HepG2 (cell line): Measurements from ENCODE around the gene NSFL1C. TPM values are rescaled to one million over a fixed set of nuclear protein-coding genes. Genes with fewer than 3 reads are reported as not detected.
A peak's percentile ranks its signal among the peaks of the same experiment; 100 is the strongest.

Experiments
- ASH2L ChIP-seq: fragments of 300-600, 200-600 bp; sonication (generic); IDR thresholded peaks from 2 replicates; pipeline ENCODE4 v1.7.0; 2017; ENCODE audit warnings: low read depth, mild to moderate bottlenecking, moderate library complexity, mixed read lengths, low read length; ENCODE audit not compliant: insufficient read length
- ATF6 ChIP-seq: sonication (generic); formaldehyde crosslinking; conservative IDR thresholded peaks from 2 replicates; pipeline ENCODE4 v1.4.0; 2020; ENCODE audit warnings: missing genetic modification reagents
- BHLHE40 ChIP-seq: IDR thresholded peaks from 2 replicates; pipeline ENCODE4 v1.6.1; 2011; ENCODE audit warnings: low read length, improper control_type of control experiment
- CENPT ChIP-seq: sonication (generic); formaldehyde crosslinking; IDR thresholded peaks from 2 replicates; pipeline ENCODE4 v1.8.0; 2022; ENCODE audit warnings: low read depth, mild to moderate bottlenecking, moderate library complexity, missing genetic modification reagents
- ELF4 ChIP-seq: sonication (generic); formaldehyde crosslinking; IDR thresholded peaks from 2 replicates; pipeline ENCODE4 v1.5.0; 2020; ENCODE audit warnings: missing genetic modification reagents, mild to moderate bottlenecking, moderate library complexity, borderline replicate concordance
- GMEB1 ChIP-seq: sonication (generic); formaldehyde crosslinking; IDR thresholded peaks from 2 replicates; pipeline ENCODE4 v1.5.1; 2020; ENCODE audit warnings: missing genetic modification reagents, mild to moderate bottlenecking, borderline replicate concordance
- JUN ChIP-seq: sonication (generic); formaldehyde crosslinking; IDR thresholded peaks from 2 replicates; pipeline ENCODE4 v1.4.0; 2020; ENCODE audit warnings: mild to moderate bottlenecking, missing genetic modification reagents
- LBX2 ChIP-seq: sonication (generic); formaldehyde crosslinking; IDR thresholded peaks from 2 replicates; pipeline ENCODE4 v1.5.0; 2020; ENCODE audit warnings: missing genetic modification reagents, mild to moderate bottlenecking, borderline replicate concordance
- MAX ChIP-seq: IDR thresholded peaks from 2 replicates; pipeline ENCODE4 v1.6.1; 2012; ENCODE audit warnings: inconsistent platforms
- MBNL3 ChIP-seq: fragments of 250-450 bp; sonication (Bioruptor Pico); conservative IDR thresholded peaks from 2 replicates; pipeline ENCODE4 v1.8.0; 2022; ENCODE audit warnings: mild to moderate bottlenecking, inconsistent platforms
- MIER3 ChIP-seq: IDR thresholded peaks from 2 replicates; pipeline ENCODE4 v1.6.1; 2016; ENCODE audit warnings: missing compliant biosample characterization, borderline replicate concordance
- MYPOP ChIP-seq: sonication (generic); formaldehyde crosslinking; IDR thresholded peaks from 2 replicates; pipeline ENCODE4 v1.8.1; 2023; ENCODE audit warnings: mild to moderate bottlenecking, moderate library complexity, missing genetic modification reagents
- PAF1 ChIP-seq: IDR thresholded peaks from 2 replicates; pipeline ENCODE4 v1.6.1; 2016; ENCODE audit warnings: missing genetic modification reagents, missing compliant biosample characterization
- POLR2AphosphoS2 ChIP-seq: IDR thresholded peaks from 2 replicates; pipeline ENCODE4 v1.6.1; 2011; ENCODE audit warnings: low read depth, low read length, improper control_type of control experiment
- RAD51 ChIP-seq: fragments of 450-650 bp; IDR thresholded peaks from 2 replicates; pipeline ENCODE4 v1.6.1; 2016; ENCODE audit warnings: borderline replicate concordance
- RFX5 ChIP-seq: IDR thresholded peaks from 2 replicates; pipeline ENCODE4 v1.6.1; 2011; ENCODE audit warnings: low read depth, low read length, improper control_type of control experiment
- SRF ChIP-seq: IDR thresholded peaks from 2 replicates; pipeline ENCODE4 v1.6.1; 2011; ENCODE audit warnings: mild to moderate bottlenecking, low read depth, low read length, moderate library complexity
- STAT5B ChIP-seq: sonication (generic); formaldehyde crosslinking; IDR thresholded peaks from 2 replicates; pipeline ENCODE4 v1.4.0; 2020; ENCODE audit warnings: missing genetic modification reagents
- ZBTB4 ChIP-seq: sonication (generic); formaldehyde crosslinking; IDR thresholded peaks from 2 replicates; pipeline ENCODE4 v1.4.0; 2020; ENCODE audit warnings: missing genetic modification reagents, mild to moderate bottlenecking, borderline replicate concordance
- ZNF720 ChIP-seq: sonication (generic); formaldehyde crosslinking; IDR thresholded peaks from 2 replicates; pipeline ENCODE4 v1.4.0; 2020; ENCODE audit warnings: missing genetic modification reagents
- polyA plus RNA-seq, 8 experiments: library from polyadenylated mRNA; depleted of rRNA in 3 of 8; stranded (reverse) in 7 of 8; unstranded in 1 of 8; fragments of >200 nt; fragmentation: Illumina TruSeq in 4 of 8; extraction: Trizol in 4 of 8; gene quantifications; 2 replicates each; pipeline versions ENCODE4 v1.2.1 to v1.2.3, GENCODE V29; 2011 to 2016; ENCODE audit warnings: low read depth in 4 of 8, missing spikeins in 1 of 8, mixed read lengths in 1 of 8; ENCODE audit not compliant: insufficient read depth in 1 of 8
- total RNA-seq, 5 experiments: library from RNA; depleted of rRNA; stranded (reverse); fragments of >200 nt; fragmentation: Illumina TruSeq; extraction: Trizol; gene quantifications; 2 replicates each; pipeline ENCODE4 v1.2.3, GENCODE V29; 2016; ENCODE audit warnings: low read depth in 1 of 5

The NSFL1C gene
- total and polyA plus RNA-seq, 2 of the 13 experiments (the other 11 are each of a cell fraction or from before 2014, with no cell fraction given) = 22.9 to 62.7 TPM

- TF ChIP-seq GMEB1 = peak; percentile 99
- TF ChIP-seq STAT5B (CRISPR knock-in tag) = no peak
- peak; percentile 43; the same call in 1 of the 2 replicates for TF ChIP-seq ZBTB4 (CRISPR knock-in tag)
- peak; percentile 87; the same call in 1 of the 2 replicates for TF ChIP-seq ATF6 (CRISPR knock-in tag)
- TF ChIP-seq MAX = peak; percentile 91
- TF ChIP-seq PAF1 (CRISPR knock-in tag) = no peak
- no peak for TF ChIP-seq BHLHE40
- TF ChIP-seq ZNF720 (CRISPR knock-in tag) = no peak
- TF ChIP-seq ASH2L = peak; percentile 90
- no peak for TF ChIP-seq MBNL3 (CRISPR knock-in tag)
- TF ChIP-seq CENPT (CRISPR knock-in tag) = no peak
- 0 out of 2 replicates have a peak, but pooled peaks have one; percentile 26 for TF ChIP-seq SRF
- TF ChIP-seq POLR2AphosphoS2 = no peak
- TF ChIP-seq JUN = no peak
- TF ChIP-seq MYPOP (CRISPR knock-in tag) = peak; percentile 84
- TF ChIP-seq RFX5 = 0 out of 2 replicates have a peak, but pooled peaks have one; percentile 41
- 0 out of 2 replicates have a peak, but pooled peaks have one; percentile 39 for TF ChIP-seq LBX2 (CRISPR knock-in tag)
- peak; percentile 85; the same call in 1 of the 2 replicates for TF ChIP-seq MIER3 (CRISPR knock-in tag)
- no peak; the same call in 1 of the 2 replicates for TF ChIP-seq ELF4 (CRISPR knock-in tag)
- TF ChIP-seq RAD51 = no peak
Measured at GRCh38 chr20:1392693-1393506, 73.7 kb downstream of the NSFL1C start, which contains the start of gene FKBP1A (continued).
